IPS DF 6.9 (cell line): ENCODE data around the gene CLEC9A.

Experiments used
- DNase-seq: peaks from one replicate; pipeline ENCODE4 v3.0.0-alpha.2; 2013; ENCODE audit warnings: low read depth, low spot score
- H3K27ac ChIP-seq: one replicate; pipeline ENCODE4 v1.5.1; 2013; ENCODE audit warnings: low read length, control low read depth
- H3K27me3 ChIP-seq: 2 replicates; pipeline ENCODE4 v1.6.1; 2013; ENCODE audit warnings: mild to moderate bottlenecking, low read length; ENCODE audit not compliant: control insufficient read depth, insufficient read depth
- H3K36me3 ChIP-seq: 2 replicates; pipeline ENCODE4 v1.6.1; 2013; ENCODE audit warnings: low read length; ENCODE audit not compliant: control insufficient read depth, insufficient read depth
- H3K4me1 ChIP-seq: 2 replicates; pipeline ENCODE4 v1.6.1; 2013; ENCODE audit warnings: low read length; ENCODE audit not compliant: control insufficient read depth, insufficient read depth
- H3K4me3 ChIP-seq: 2 replicates; pipeline ENCODE4 v1.5.1; 2013; ENCODE audit warnings: mild to moderate bottlenecking, low read length
- H3K9me3 ChIP-seq: 2 replicates; pipeline ENCODE4 v1.6.1; 2013; ENCODE audit warnings: low read length, inconsistent platforms; ENCODE audit not compliant: control insufficient read depth, insufficient read depth
- WGBS: extraction: QIAGEN DNeasy Blood & Tissue Kit; methylation state at CpG from one replicate; pipeline ENCODE4 v1.1.7; 2013; ENCODE audit warnings: mixed read lengths, missing lambda C conversion rate; ENCODE audit not compliant: insufficient read length, insufficient coverage; 5-methylcytosine and 5-hydroxymethylcytosine counted together

The CLEC9A gene

GRCh38 chr12:10030446-10030845, at the start of gene CLEC9A:
Gene CLEC9A (plus strand): TSS chr12:10030682. CDS start chr12:10052688, 22,006 bp downstream.
- no peaks in the 10 kb centered on the region; the same call in 1 of the 2 replicates for H3K4me1 ChIP-seq
- H3K9me3 ChIP-seq, result no peaks in the 10 kb centered on the region
- no peaks in the 10 kb centered on the region for H3K27me3 ChIP-seq
- no peak for DNase-seq
- no peaks in the 10 kb centered on the region for H3K36me3 ChIP-seq
- no peak within 1 kb of the TSS for H3K4me3 ChIP-seq
- WGBS, result no CpG with 5 or more reads among the region's 14 CpGs
- H3K27ac ChIP-seq, result no peak within 1 kb of the TSS

DNA sequence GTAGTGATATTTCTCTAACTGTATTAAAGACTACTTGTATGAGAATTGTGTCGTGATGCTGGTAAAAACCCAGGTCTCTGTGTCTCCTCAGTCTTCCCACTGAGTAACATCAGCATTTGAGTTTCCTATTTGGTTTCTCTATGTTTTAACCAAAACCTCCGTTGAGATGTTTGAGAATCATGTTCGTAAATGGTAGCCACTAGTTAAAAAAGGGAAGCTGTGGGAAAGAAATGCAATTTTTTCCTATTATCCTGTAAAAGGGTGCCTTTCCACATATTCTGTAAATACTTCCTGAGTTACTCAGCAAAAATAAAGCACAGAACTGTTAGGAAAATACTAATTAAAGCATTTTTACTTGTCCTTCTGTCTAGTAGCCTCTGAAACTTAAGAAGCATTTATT, 38.6 kb upstream of the CLEC9A start:
- no peak overlapping the region for H3K4me3 ChIP-seq
- DNase-seq, result no peak
- no CpG with 5 or more reads among the region's 3 CpGs for WGBS
- no peak overlapping the region for H3K27ac ChIP-seq
- no peaks in the 10 kb centered on the region for H3K4me1 ChIP-seq
- H3K36me3 ChIP-seq, result no peaks in the 10 kb centered on the region
- no peaks in the 10 kb centered on the region for H3K27me3 ChIP-seq
- H3K9me3 ChIP-seq, result no peaks in the 10 kb centered on the region

DNA sequence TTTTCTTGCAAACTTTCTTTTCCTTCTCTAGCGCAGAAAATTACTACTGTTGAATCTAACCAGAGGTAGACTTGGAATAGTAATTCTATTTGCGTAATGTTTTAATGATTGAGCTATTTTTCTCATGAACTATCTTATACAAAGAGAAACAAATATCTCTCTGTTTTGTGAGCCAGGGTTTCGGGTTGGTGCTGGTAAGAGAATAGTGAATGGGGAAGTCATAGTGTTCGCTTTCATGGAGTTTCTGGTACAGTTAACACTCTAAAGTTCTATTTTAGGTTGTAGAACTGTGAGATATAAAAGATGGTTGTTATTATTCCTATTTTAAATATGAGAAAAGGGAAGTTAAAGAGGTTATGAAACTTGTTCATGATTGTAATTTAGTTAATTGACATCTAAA, 38.2 kb upstream of the CLEC9A start:
- H3K27ac ChIP-seq, result no peak overlapping the region
- no peak overlapping the region for H3K4me3 ChIP-seq
- WGBS, result no CpG with 5 or more reads among the region's 4 CpGs
- no peaks in the 10 kb centered on the region for H3K4me1 ChIP-seq
- no peaks in the 10 kb centered on the region for H3K27me3 ChIP-seq
- no peaks in the 10 kb centered on the region for H3K36me3 ChIP-seq
- no peak for DNase-seq
- H3K9me3 ChIP-seq, result no peaks in the 10 kb centered on the region

DNA sequence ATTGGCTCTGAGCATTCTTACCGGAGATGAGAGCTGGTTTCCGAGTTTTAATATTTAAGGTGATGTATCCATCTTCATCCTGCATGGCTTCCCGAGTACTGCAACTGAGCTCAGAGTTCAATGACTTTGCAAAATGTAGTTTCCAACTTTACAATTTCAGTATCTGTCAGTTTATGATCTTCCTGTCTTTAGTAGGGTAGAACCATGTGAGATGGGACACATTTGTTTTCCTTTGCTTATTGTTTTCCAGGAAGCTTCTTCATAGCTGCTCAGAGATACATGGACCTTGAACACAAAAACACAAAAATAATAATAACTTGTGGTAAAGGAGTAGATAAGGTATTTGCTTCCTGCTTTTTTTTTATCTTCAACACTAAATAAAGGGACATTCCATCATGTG, 31.5 kb upstream of the CLEC9A start, which contains the start of gene CLEC1B:
CLEC1B (minus strand) TSS at position 106 of the 400 bp plus-strand sequence; CDS start at position 85, 21 bp downstream.
- no peak within 1 kb of the TSS for H3K27ac ChIP-seq
- no peaks in the 10 kb centered on the region for H3K36me3 ChIP-seq
- no CpG with 5 or more reads among the region's 3 CpGs for WGBS
- no peak for DNase-seq
- H3K9me3 ChIP-seq, result no peaks in the 10 kb centered on the region
- H3K27me3 ChIP-seq, result no peaks in the 10 kb centered on the region
- H3K4me3 ChIP-seq, result no peak within 1 kb of the TSS
- H3K4me1 ChIP-seq, result no peaks in the 10 kb centered on the region

- no peaks in the 10 kb centered on the region for H3K4me1 ChIP-seq
- no peak for DNase-seq
- no peak overlapping the region for H3K27ac ChIP-seq
- no CpG with 5 or more reads among the region's 4 CpGs for whole genome bisulfite sequencing
- no peaks in the 10 kb centered on the region for H3K27me3 ChIP-seq
- no peak overlapping the region for H3K4me3 ChIP-seq
- H3K36me3 ChIP-seq, result no peaks in the 10 kb centered on the region
- H3K9me3 ChIP-seq, result no peaks in the 10 kb centered on the region
Measured at GRCh38 chr12:10001171-10001776, 29.2 kb upstream of the CLEC9A start.

DNA sequence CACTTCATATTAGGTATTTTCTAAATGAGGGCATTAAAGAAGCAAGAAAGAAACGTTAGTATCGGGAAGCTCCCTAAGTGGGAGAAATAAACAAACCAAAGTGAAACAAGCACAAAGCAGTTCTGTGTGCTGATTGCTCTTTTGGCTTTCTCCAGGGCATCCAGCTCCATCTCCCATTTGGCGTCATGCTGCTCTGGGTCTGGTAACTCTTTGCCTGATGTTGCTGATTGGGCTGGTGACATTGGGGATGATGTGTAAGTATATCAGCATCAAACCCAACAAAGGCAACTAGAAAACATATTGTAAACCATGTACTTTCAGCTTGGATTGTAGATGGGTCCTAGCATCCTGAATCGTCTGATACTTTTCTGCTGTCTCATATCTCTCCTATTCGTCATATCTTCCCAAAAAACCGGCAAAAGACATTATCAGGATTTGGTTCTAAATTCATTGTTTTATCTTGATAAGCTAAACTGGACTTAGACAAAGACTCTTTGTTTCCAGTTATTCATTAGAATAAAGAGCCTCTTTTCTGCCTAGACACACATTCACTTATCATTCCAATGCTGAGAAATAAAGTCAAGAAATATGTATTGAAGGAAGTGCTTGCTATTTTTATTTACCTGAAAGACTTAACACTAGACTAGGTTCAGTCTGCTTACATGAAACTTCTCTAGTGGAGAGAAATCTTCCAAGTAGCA, 17.7 kb upstream of the CLEC9A start:
- no peaks in the 10 kb centered on the region for H3K36me3 ChIP-seq
- WGBS, result no CpG with 5 or more reads among the region's 6 CpGs
- H3K9me3 ChIP-seq, result no peaks in the 10 kb centered on the region
- H3K4me3 ChIP-seq, result no peak overlapping the region
- H3K27ac ChIP-seq, result no peak overlapping the region
- no peak for DNase-seq
- H3K4me1 ChIP-seq, result no peaks in the 10 kb centered on the region
- H3K27me3 ChIP-seq, result no peaks in the 10 kb centered on the region

GRCh38 chr12:10015450-10015849, 15.0 kb upstream of the CLEC9A start:
- no peaks in the 10 kb centered on the region for H3K9me3 ChIP-seq
- no peaks in the 10 kb centered on the region for H3K36me3 ChIP-seq
- H3K27ac ChIP-seq, result no peak overlapping the region
- no peak overlapping the region for H3K4me3 ChIP-seq
- no peaks in the 10 kb centered on the region for H3K27me3 ChIP-seq
- WGBS, result no CpG with 5 or more reads among the region's 4 CpGs
- no peak for DNase-seq
- H3K4me1 ChIP-seq, result no peaks in the 10 kb centered on the region

DNA sequence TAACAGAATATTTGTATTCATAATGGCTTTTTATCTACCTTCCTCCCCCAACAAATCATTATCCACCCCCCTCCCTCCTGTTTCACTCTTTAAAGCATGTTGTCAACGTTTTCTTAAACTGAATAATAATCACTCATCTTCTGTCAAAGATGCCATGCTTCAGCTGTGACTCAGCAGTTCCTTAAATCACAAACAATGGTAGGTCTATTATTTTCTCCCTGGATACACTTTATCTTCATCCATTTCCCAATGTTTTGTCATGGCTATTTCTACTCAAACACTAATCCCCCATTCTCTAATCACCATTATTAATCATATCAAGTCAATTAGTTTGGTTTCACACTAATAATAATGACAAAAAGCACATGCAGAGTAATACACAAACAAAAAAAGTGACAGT, 13.6 kb upstream of the CLEC9A start:
- DNase-seq, result no peak

GRCh38 chr12:10018386-10018785, 12.1 kb upstream of the CLEC9A start:
- WGBS, result no CpG with 5 or more reads among the region's 5 CpGs
- Histone ChIP-seq H3K4me3 (no peak overlapping the region), H3K9me3 (no peaks in the 10 kb centered on the region), H3K27me3 (no peaks in the 10 kb centered on the region), H3K36me3 (no peaks in the 10 kb centered on the region), H3K4me1 (no peaks in the 10 kb centered on the region), H3K27ac (no peak overlapping the region)
- DNase-seq, result no peak

More for the DNA sequence above, 13.6 kb upstream of the CLEC9A start:
- Histone ChIP-seq H3K9me3 (no peaks in the 10 kb centered on the region), H3K4me3 (no peak overlapping the region), H3K27ac (no peak overlapping the region), H3K27me3 (no peaks in the 10 kb centered on the region), H3K4me1 (no peaks in the 10 kb centered on the region), H3K36me3 (no peaks in the 10 kb centered on the region)
- WGBS, result 100% methylated on average over 1 of the region's 1 CpG

- no peaks in the 10 kb centered on the region for H3K27me3 ChIP-seq
- no peaks in the 10 kb centered on the region for H3K36me3 ChIP-seq
- DNase-seq, result no peak
- no peaks in the 10 kb centered on the region for H3K4me1 ChIP-seq
- no peak overlapping the region for H3K27ac ChIP-seq
- no peak overlapping the region for H3K4me3 ChIP-seq
- WGBS, result no CpG with 5 or more reads among the region's 3 CpGs
- H3K9me3 ChIP-seq, result no peaks in the 10 kb centered on the region
Measured at GRCh38 chr12:10021342-10021741, 9.1 kb upstream of the CLEC9A start.

GRCh38 chr12:10025236-10025635, 5.2 kb upstream of the CLEC9A start:
- Histone ChIP-seq H3K36me3 (no peaks in the 10 kb centered on the region), H3K4me3 (no peak overlapping the region), H3K4me1 (no peaks in the 10 kb centered on the region), H3K27me3 (no peaks in the 10 kb centered on the region), H3K27ac (no peak overlapping the region), H3K9me3 (no peaks in the 10 kb centered on the region)
- WGBS, result no CpG with 5 or more reads among the region's 3 CpGs
- no peak for DNase-seq
